Panc1 (cell line): Measurements from ENCODE around the gene COX6A1. TPM values are rescaled to one million over a fixed set of nuclear protein-coding genes. Genes with fewer than 3 reads are reported as not detected.

Experiments used
- ATAC-seq: fragments of 200-7000 bp; cut with Tn5 transposase; 2 replicates; pipeline ENCODE4 v1.9.1; 2020; ENCODE audit warnings: mild to moderate bottlenecking, moderate library complexity
- BruUV-seq: library from RNA; stranded (reverse); fragments of 400-500 nt; replicated peaks from 2 replicates; lab custom pipeline; 2021; lab: Mats Ljungman, UMichigan
- CTCF ChIA-PET: fragments of 300-600 bp; sonication (Branson Sonifier 250); formaldehyde crosslinking; loops from one replicate; lab custom pipeline; 2022; ENCODE audit warnings: antibody characterized with exemption; lab: Charles Lee
- POLR2A ChIA-PET: fragments of 300-600 bp; sonication (Branson Sonifier 250); formaldehyde crosslinking; loops from one replicate; lab custom pipeline; 2022; ENCODE audit warnings: antibody characterized with exemption; lab: Charles Lee
- DNase-seq: peaks from one replicate; pipeline ENCODE4 v3.0.0-alpha.2; 2010; ENCODE audit warnings: low read depth, low spot score
- H3K27ac ChIP-seq: 2 replicates; pipeline ENCODE4 v1.5.1; 2011; ENCODE audit warnings: mild to moderate bottlenecking, low read length, inconsistent platforms
- H3K27me3 ChIP-seq: fragments of 200-500 bp; sonication (Bioruptor generic); 2 replicates; pipeline ENCODE4 v1.6.0; 2014; ENCODE audit warnings: low read length, inconsistent platforms; ENCODE audit not compliant: control insufficient read depth, insufficient read depth
- H3K36me3 ChIP-seq: fragments of 200-500 bp; sonication (Bioruptor generic); 2 replicates; pipeline ENCODE4 v1.5.1; 2014; ENCODE audit warnings: inconsistent platforms, mild to moderate bottlenecking, low read length, moderate library complexity; ENCODE audit not compliant: control insufficient read depth, insufficient read depth
- H3K4me1 ChIP-seq: 2 replicates; pipeline ENCODE4 v1.5.1; 2011; ENCODE audit warnings: inconsistent platforms, mild to moderate bottlenecking, low read length, moderate library complexity; ENCODE audit not compliant: control insufficient read depth, insufficient read depth
- H3K4me3 ChIP-seq, 2 experiments: 2 replicates each; pipeline ENCODE4 v1.5.1; 2011 to 2012; ENCODE audit warnings: low read depth in 2 of 2, low read length in 2 of 2, mild to moderate bottlenecking in 2 of 2, inconsistent platforms in 1 of 2, moderate library complexity in 1 of 2
- H3K9me3 ChIP-seq: fragments of 200-500 bp; sonication (Bioruptor generic); 2 replicates; pipeline ENCODE4 v1.5.1; 2014; ENCODE audit warnings: low read depth, mild to moderate bottlenecking, inconsistent platforms, low read length, moderate library complexity; ENCODE audit not compliant: control insufficient read depth, insufficient read depth
- CTCF ChIP-seq: fragments of 450-650 bp; IDR thresholded peaks from 2 replicates; pipeline ENCODE4 v1.5.1; 2017; ENCODE audit warnings: mild to moderate bottlenecking
- POLR2AphosphoS5 ChIP-seq: IDR thresholded peaks from 2 replicates; pipeline ENCODE4 v1.6.1; 2012; ENCODE audit warnings: mild to moderate bottlenecking, low read depth, low read length, moderate library complexity
- SIN3A ChIP-seq: IDR thresholded peaks from 2 replicates; pipeline ENCODE4 v1.6.1; 2012; ENCODE audit warnings: low read depth, mild to moderate bottlenecking, low read length, moderate library complexity, borderline replicate concordance; ENCODE audit not compliant: insufficient read depth
- TCF7L2 ChIP-seq: IDR thresholded peaks from 2 replicates; pipeline ENCODE4 v1.6.1; 2011; ENCODE audit warnings: mild to moderate bottlenecking, low read depth, low read length, inconsistent platforms
- in situ Hi-C: cut with HindIII; loops from 2 replicates; pipeline ENCODE4 v1.10.0; 2016; ENCODE audit warnings: low sequenced_read_pairs, low pct_unique_long_range_greater_than_20kb
- intact Hi-C: fragments of 100-400 bp; cut with micrococcal nuclease; formaldehyde crosslinking; loops from one replicate; pipeline ENCODE4 v1.10.0; 2022; ENCODE audit not compliant: unreplicated experiment
- total RNA-seq: library from RNA; stranded (reverse); gene quantifications from one replicate; pipeline ENCODE4 v1.2.1, GENCODE V29; 2021; ENCODE audit not compliant: unreplicated experiment
- TF ChIP-seq, protein P1 (sequence below), 2 experiments: IDR thresholded peaks; 2 replicates each; pipeline ENCODE4 v1.6.1; 2011 to 2012; ENCODE audit warnings: low read depth in 2 of 2, control low read depth in 1 of 2, low read length in 1 of 2, mild to moderate bottlenecking in 1 of 2, moderate library complexity in 1 of 2; ENCODE audit not compliant: insufficient read depth in 1 of 2

The COX6A1 gene
- total RNA-seq, 1 experiment from 2014 or later: 557 TPM

DNA sequence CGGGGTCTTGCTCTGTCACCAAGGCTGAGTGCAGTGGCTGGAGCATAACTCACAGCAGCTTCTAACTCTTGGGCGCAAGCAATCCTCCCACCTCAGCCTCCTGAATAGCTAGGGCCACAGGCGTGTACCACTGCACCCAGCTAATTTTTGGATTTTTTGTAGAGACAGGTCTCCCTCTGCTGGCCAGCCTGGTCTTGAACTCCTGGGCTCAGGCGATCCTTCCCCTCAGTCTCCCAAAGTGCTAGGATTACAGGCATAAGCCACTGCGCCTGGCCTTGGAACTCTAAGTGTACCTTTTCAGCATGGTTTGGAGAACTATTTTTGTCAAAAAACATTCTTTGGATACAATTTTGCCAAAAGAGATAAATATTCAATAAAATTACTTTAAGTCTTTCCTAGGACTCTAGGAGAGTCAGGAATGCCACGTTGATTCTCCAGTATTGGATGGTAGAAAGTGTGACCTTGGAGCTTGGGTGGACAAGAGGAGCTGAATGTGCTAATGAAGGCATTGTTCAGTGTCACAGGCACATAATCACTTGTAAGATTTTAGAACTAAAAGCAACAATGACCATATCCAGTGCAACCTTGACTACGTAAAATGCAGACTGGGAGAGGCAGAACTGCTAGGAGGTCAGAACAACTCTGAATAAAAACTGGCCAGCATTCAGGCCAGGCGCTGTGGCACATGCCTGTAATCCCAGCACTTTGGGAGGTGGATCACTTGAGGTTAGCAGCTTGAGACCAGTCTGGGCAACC is 28.8 kb downstream of the COX6A1 start:
- no peak for TF ChIP-seq TCF7L2
- TF ChIP-seq, protein P1, sequence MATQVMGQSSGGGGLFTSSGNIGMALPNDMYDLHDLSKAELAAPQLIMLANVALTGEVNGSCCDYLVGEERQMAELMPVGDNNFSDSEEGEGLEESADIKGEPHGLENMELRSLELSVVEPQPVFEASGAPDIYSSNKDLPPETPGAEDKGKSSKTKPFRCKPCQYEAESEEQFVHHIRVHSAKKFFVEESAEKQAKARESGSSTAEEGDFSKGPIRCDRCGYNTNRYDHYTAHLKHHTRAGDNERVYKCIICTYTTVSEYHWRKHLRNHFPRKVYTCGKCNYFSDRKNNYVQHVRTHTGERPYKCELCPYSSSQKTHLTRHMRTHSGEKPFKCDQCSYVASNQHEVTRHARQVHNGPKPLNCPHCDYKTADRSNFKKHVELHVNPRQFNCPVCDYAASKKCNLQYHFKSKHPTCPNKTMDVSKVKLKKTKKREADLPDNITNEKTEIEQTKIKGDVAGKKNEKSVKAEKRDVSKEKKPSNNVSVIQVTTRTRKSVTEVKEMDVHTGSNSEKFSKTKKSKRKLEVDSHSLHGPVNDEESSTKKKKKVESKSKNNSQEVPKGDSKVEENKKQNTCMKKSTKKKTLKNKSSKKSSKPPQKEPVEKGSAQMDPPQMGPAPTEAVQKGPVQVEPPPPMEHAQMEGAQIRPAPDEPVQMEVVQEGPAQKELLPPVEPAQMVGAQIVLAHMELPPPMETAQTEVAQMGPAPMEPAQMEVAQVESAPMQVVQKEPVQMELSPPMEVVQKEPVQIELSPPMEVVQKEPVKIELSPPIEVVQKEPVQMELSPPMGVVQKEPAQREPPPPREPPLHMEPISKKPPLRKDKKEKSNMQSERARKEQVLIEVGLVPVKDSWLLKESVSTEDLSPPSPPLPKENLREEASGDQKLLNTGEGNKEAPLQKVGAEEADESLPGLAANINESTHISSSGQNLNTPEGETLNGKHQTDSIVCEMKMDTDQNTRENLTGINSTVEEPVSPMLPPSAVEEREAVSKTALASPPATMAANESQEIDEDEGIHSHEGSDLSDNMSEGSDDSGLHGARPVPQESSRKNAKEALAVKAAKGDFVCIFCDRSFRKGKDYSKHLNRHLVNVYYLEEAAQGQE (IDR thresholded peaks at IDR 0.05; ENCODE audit: insufficient read depth in 1 of 2, low read depth in 2 of 2, low read length in 1 of 2): no peak
- peak; percentile 85 for TF ChIP-seq CTCF
- Histone ChIP-seq H3K27me3 (no peaks in the 10 kb centered on the region), H3K4me3 (no peak overlapping the region), H3K4me1 (peaks cover 23% of the 10 kb centered on the region; the same call in 1 of the 2 replicates), H3K36me3 (peaks cover 46% of the 10 kb centered on the region), H3K9me3 (no peaks in the 10 kb centered on the region), H3K27ac (0 out of 2 replicates have a peak overlapping the region, but pooled peaks have one; percentile 31)
- in situ Hi-C loops: no loop called here
- POLR2A ChIA-PET: interaction anchor here (0.6 kb wide), 1 partner anchor 15 kb away, joined by 3 read pairs; no protein-coding TSS in a partner anchor
- intact Hi-C loops: no loop called here
- CTCF ChIA-PET: interaction anchor here (0.6 to 1.3 kb wide), 4 partner anchors 14 to 140 kb away, joined by 3 to 7 read pairs (median 4); no protein-coding TSS in a partner anchor
- DNase-seq (no peak), ATAC-seq (peak; percentile 54)
- no TSS peak for BruUV-seq

GRCh38 chr12:120467439-120467838 is 29.5 kb downstream of the COX6A1 start:
- peaks cover 28% of the 10 kb centered on the region; the same call in 1 of the 2 replicates for H3K4me1 ChIP-seq
- ATAC-seq (no peak), DNase-seq (no peak)
- no peaks in the 10 kb centered on the region for H3K27me3 ChIP-seq
- peak overlapping the region; percentile 88; the same call in 1 of the 2 replicates for H3K27ac ChIP-seq
- no peak overlapping the region for H3K4me3 ChIP-seq
- no TSS peak for BruUV-seq
- in situ Hi-C loops (no loop called here), intact Hi-C loops (no loop called here)
- TF ChIP-seq SIN3A (no peak), TCF7L2 (no peak), CTCF (no peak), POLR2AphosphoS5 (no peak)
- TF ChIP-seq, protein P1 (IDR thresholded peaks at IDR 0.05; ENCODE audit: insufficient read depth in 1 of 2, low read depth in 2 of 2, low read length in 1 of 2): no peak
- ChIA-PET POLR2A (no interaction called here), CTCF (interaction anchor here (1.3 kb wide), 1 partner anchor 14 kb away, joined by 4 read pairs; no protein-coding TSS in a partner anchor)
- peaks cover 40% of the 10 kb centered on the region for H3K36me3 ChIP-seq
- no peaks in the 10 kb centered on the region for H3K9me3 ChIP-seq
